ENCODE results near the gene USP6NL. TPM values are rescaled to one million over a fixed set of nuclear protein-coding genes. Genes with fewer than 3 reads are reported as not detected.

Gene USP6NL
- total and polyA plus RNA-seq, 10 of the 15 experiments (the other 5 are each of a cell fraction or from before 2014, with no cell fraction given) = 4.0 to 27.7 (median 18.2) TPM

GRCh38 chr10:11425676-11426075 lies 185.8 kb downstream of the USP6NL start (continued):
- no peak for TF ChIP-seq NR2C1 (IDR thresholded peaks at IDR 0.05)

GRCh38 chr10:11425296-11425610 lies 186.2 kb downstream of the USP6NL start:
- no peak for FAIRE-seq
- 0 out of 6 replicates have a peak, but pooled peaks of 1 of the 3 experiments have one; percentile 0 for TF ChIP-seq CTCF (IDR thresholded peaks at IDR 0.05 in 2 of 3, conservative IDR thresholded peaks at IDR 0.05 in 1 of 3; ENCODE audit: control insufficient read depth in 2 of 3, extremely low read depth in 1 of 3, insufficient read depth in 1 of 3, low read depth in 3 of 3, low read length in 3 of 3)
- no peak for TF ChIP-seq HDAC2 (IDR thresholded peaks at IDR 0.05)
- Histone ChIP-seq H3K27me3 (replicated peaks in 1 of 2; ENCODE audit: control insufficient read depth in 2 of 2, insufficient read depth in 2 of 2, low read length in 1 of 2) (no peaks in the 10 kb centered on the region; a peak in 1 of 4 replicates), H3K4me2 (ENCODE audit: control insufficient read depth, insufficient read depth) (no peak overlapping the region), H3K36me3 (ENCODE audit: control insufficient read depth in 2 of 2, insufficient read depth in 2 of 2, low read length in 1 of 2) (no peaks in the 10 kb centered on the region), H3K9ac (ENCODE audit: control insufficient read depth, insufficient read depth, low read length) (no peak overlapping the region), H3K9me3 (replicated peaks; ENCODE audit: control insufficient read depth, insufficient read depth, low read length) (peaks cover 4% of the 10 kb centered on the region; the same call in 2 of the 3 replicates), H3K4me3 (no peak overlapping the region), H3K79me2 (ENCODE audit: control insufficient read depth, insufficient read depth, low read length) (no peaks in the 10 kb centered on the region), H3K27ac (ENCODE audit: control insufficient read depth, insufficient read depth) (no peak overlapping the region), H3K4me1 (ENCODE audit: control insufficient read depth, insufficient read depth, low read length) (no peaks in the 10 kb centered on the region), H2AFZ (ENCODE audit: control insufficient read depth, low read depth, low read length) (no peak overlapping the region), H4K20me1 (ENCODE audit: control insufficient read depth, insufficient read depth) (no peaks in the 10 kb centered on the region)
- DNase-seq (ENCODE audit: low read depth, low spot score) = no peak
- intact Hi-C loops (cut with micrococcal nuclease; ENCODE audit: unreplicated experiment) (loop anchor here (2.0 kb wide), 1 partner anchor 334 kb away; no protein-coding TSS in a partner anchor), in situ Hi-C loops (cut with MboI) (no loop called here)
- POLR2A ChIA-PET = no interaction called here
- no peak for ATAC-seq
- SMC1A ChIA-PET (ENCODE audit: uncharacterized antibody, unreplicated experiment) = interaction anchor here (1.2 to 2.6 kb wide), 5 partner anchors 30 to 332 kb away, joined by 3 to 13 read pairs (median 3); no protein-coding TSS in a partner anchor
- WGBS (ENCODE audit: insufficient coverage, insufficient replicate concordance, low lambda C conversion rate, missing lambda C conversion rate) = 67% methylated on average over 3 of the region's 3 CpGs
- BruUV-seq (replicated peaks) = no TSS peak
- RAD21 ChIA-PET (ENCODE audit: unreplicated experiment) = interaction anchor here (2.0 kb wide), 1 partner anchor 332 kb away, joined by 21 read pairs; no protein-coding TSS in a partner anchor
- CTCF ChIA-PET = interaction anchor here (1.1 kb wide), 1 partner anchor 27 kb away, joined by 4 read pairs; no protein-coding TSS in a partner anchor

Measured in GM12878 (cell line).